OCI-LY1 (cell line): ENCODE data around the gene CCNC.

Experiments used
- EZH2 ChIP-seq: fragments of 200-600 bp; sonication (generic), shearing (Covaris generic); IDR thresholded peaks from 2 replicates; pipeline ENCODE4 v1.8.0; 2017; ENCODE audit warnings: borderline replicate concordance, mixed run types, mild to moderate bottlenecking, antibody characterized with exemption, low read length, moderate library complexity, mixed read lengths
- TF ChIP-seq, protein P1 (sequence below): fragments of 200-600 bp; sonication (generic), shearing (Covaris generic); IDR thresholded peaks from 2 replicates; pipeline ENCODE4 v1.5.1; 2017; ENCODE audit warnings: mild to moderate bottlenecking, antibody characterized with exemption, low read length, moderate library complexity, mixed read lengths

DNA sequence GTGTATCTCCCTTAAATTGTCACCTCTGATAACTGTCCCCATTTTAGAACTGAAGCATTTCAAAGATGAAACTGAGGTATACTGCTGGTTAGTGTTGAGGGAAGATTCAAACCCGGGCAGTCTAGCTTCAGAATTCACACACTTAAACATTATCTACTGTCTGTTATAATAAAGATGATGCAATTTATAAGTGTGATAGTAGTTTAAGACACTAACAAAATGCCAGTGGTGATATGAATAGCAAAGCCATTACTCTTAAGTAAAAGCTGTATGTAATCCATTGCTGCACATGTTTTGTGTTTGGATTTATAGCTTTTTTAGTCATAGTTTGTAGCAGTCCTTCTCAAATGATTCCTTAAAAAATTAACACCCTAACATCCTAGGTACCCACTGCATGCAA, 73.0 kb downstream of the CCNC start:
- TF ChIP-seq, protein P1, sequence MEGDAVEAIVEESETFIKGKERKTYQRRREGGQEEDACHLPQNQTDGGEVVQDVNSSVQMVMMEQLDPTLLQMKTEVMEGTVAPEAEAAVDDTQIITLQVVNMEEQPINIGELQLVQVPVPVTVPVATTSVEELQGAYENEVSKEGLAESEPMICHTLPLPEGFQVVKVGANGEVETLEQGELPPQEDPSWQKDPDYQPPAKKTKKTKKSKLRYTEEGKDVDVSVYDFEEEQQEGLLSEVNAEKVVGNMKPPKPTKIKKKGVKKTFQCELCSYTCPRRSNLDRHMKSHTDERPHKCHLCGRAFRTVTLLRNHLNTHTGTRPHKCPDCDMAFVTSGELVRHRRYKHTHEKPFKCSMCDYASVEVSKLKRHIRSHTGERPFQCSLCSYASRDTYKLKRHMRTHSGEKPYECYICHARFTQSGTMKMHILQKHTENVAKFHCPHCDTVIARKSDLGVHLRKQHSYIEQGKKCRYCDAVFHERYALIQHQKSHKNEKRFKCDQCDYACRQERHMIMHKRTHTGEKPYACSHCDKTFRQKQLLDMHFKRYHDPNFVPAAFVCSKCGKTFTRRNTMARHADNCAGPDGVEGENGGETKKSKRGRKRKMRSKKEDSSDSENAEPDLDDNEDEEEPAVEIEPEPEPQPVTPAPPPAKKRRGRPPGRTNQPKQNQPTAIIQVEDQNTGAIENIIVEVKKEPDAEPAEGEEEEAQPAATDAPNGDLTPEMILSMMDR, result no peak
- no peak for TF ChIP-seq EZH2
